AG08396 (cell line): ENCODE data around the gene NAV2.

Source experiments
- DNase-seq: peaks from one replicate; pipeline ENCODE4 v3.0.0; 2012; ENCODE audit warnings: low spot score, mixed read lengths

The NAV2 gene

DNA sequence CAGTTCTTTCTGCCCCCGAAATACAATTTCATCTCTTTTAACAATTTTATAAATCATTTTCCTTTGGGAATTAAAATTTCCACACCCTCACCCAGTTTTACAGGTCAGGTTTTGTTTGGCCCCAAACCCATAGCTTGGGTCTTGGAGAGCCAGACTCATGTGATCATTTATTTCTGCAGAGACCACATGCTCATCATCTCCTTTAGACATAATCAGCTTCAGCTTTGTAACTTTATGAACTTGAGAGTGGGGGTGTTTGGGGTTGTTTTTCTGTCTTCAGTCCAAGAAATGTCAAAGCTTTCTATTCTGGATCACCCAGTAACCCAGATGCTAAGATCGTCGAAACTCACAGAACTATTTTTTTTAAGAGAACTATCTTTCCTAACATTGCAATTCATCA lies 376.7 kb downstream of the NAV2 start:
- DNase-seq, result no peak

GRCh38 chr11:20089796-20090653 lies 377.4 kb downstream of the NAV2 start:
- DNase-seq, result no peak

DNA sequence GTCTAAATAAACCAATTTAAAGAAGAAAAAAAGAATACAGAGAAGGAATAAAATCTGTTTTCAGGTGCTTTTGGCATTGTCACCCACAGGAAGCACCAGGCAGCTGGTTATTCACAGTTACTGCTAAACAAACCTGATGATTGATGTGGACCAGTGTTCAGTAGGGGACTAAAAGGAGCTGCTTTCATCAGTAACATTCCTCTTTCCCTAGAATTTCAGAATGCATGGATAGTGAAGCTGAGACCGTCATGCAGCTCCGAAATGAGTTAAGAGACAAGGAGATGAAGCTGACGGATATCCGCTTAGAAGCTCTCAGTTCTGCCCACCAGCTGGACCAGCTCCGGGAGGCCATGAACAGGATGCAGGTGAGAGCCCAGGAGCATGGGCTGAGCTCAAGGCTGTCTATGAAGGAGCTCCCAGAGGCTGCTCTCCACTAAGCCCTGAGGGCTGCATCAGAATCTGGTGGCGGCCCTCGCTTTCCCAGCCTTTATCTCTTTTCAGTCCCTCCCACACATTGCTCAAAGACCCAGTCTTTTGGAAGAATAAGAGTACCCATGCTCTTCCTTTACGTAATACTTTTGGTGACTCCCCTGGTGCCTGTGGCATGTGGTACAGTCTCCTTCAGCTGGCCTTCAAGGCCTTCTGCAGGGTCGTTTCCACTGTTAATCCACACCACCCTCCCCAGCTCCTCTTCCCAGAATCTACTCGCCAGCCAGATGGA lies 378.2 kb downstream of the NAV2 start:
- no peak for DNase-seq

- DNase-seq, result no peak
Measured at GRCh38 chr11:20093775-20094174, 381.1 kb downstream of the NAV2 start.

DNA sequence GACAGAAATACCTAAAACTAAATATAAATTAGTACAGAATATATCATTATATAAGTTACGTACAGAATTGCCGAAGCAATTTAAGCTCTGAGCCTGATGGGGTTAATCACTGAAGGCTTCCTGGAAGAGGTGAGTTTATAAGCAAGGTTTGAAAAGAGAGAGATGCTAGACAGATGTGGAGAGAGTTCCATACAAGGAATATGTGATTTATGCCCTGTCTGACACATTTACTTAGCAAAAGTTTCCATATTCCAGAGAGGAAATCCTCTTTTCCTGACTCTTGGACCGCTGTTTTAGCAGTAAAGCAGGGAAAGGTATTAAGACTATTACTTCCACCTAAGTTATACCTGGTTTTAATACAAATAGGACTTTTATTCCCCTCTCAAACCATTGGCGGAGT lies 382.6 kb downstream of the NAV2 start:
- no peak for DNase-seq

GRCh38 chr11:20097319-20098221 lies 384.9 kb downstream of the NAV2 start:
- DNase-seq, result peak; percentile 40

- no peak for DNase-seq
Measured at GRCh38 chr11:20099527-20099926, 386.9 kb downstream of the NAV2 start.

- DNase-seq, result no peak
Measured at GRCh38 chr11:20102397-20102796, 389.8 kb downstream of the NAV2 start.

DNA sequence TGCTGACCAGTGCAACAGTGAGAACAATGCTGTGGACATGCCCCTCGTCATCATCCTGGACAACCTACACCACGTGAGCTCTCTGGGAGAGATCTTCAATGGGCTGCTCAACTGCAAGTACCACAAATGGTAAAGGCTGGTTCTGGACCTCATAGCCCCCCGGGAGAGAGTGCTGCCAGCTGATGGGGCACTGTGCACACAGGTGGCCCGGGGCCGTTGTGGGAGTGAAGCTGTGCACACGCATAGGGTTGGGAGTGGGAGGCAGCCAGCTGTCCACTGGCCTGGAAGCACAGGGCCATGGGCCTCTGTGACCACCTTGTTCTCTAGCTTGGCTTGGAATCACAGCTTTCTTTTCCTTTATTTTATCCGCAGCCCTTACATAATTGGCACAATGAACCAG lies 390.6 kb downstream of the NAV2 start:
- no peak for DNase-seq

- DNase-seq, result no peak
Measured at GRCh38 chr11:20105427-20105826, 392.8 kb downstream of the NAV2 start.

DNA sequence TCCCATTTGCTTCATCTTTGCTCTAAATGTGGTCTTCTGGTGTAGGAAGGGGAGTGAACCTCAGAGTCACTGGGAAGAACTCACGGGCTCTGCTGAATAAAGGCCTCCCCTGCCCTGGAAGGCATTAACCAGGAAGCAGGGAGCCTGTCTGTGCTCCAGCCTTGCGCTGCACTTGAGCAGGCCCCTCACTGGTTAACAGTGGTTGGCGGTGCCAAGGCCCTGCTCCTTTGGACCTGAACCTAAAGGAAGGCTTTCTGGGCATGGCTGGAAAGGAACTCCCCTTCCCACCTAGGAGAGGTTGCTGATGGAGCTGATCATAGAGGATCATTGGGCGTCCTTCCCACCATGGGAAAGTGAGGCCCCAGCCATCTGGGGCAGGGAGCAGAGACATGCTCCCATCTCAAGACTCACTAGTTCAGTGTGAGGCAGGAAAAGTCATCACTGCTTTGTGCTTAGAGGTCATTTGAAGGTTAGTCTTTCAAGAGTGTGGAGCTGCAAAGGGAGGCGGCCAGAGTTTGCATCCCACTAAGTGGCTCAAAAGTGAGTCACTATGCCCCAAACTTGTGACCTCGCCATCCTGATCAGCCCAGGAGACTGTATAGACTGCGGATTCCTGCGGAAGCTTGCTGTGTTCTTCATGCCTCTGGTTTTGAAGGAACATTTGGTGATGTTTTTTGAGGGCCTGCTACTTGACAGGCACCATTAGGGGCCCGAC lies 397.3 kb downstream of the NAV2 start:
- DNase-seq, result no peak

- DNase-seq, result peak; percentile 33
Measured at GRCh38 chr11:20110908-20111669, 398.5 kb downstream of the NAV2 start.

DNA sequence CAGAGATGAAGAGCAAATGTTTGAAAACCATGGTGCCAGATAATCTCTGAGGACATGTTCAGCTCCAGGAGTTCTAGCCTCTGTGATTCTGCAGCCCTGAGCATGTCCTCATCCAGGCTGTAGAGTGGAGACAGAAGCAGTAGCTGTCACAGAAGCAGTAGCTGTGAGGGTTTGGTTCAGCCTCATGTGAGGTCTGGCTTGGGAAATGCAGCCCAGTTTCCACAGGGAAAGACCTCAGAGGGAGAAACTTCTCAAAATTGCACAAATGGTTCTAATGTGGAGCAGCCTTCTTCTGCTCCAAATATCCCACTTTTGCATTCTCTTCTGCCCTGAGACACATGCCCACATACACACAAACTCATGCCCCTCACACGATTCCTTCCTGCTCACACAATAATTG lies 399.2 kb downstream of the NAV2 start:
- no peak for DNase-seq

DNA sequence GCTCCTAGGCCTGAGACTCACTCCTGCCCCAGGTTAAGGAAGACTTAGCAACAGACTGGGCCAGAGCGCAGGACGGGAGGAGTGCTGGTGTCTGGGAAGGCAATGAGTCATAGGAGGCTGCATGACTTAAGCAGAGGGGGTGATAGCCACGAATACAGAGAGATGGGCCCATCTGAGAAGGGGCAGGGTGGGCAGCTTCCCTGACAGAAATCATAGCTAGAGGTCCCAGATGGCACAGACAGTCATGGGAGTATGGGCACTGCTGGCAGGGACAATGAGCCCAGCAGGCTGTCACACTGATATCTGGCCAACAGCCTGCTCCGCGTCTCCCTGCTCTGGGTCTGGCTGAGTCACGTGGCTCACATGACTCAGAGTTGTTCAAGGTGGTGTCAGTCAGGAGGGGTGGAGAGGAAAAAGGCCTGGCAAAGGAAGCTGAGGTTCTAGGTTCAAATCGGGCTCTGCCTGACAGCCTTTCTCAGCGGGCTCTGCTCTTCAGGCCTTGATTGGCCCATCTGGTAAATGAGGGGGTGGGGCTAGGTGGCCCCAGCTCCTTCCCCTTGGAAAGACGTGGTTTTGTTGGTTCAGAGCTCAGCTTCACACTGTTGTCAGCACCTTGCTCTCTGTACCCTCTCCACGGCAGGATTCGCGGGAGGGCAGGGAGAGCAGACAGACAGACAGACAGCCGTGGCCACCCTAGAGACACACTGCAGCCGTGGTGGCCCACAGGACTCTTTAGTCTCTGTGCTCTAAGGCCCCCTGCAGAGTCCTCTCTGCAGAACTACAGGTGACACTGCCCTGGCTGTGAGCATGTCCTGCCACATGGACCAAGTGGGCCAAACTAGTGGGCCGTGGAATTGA lies 399.9 kb downstream of the NAV2 start:
- DNase-seq, result peak; percentile 86

- no peak for DNase-seq
Measured at GRCh38 chr11:20113149-20113438, 400.5 kb downstream of the NAV2 start.

DNA sequence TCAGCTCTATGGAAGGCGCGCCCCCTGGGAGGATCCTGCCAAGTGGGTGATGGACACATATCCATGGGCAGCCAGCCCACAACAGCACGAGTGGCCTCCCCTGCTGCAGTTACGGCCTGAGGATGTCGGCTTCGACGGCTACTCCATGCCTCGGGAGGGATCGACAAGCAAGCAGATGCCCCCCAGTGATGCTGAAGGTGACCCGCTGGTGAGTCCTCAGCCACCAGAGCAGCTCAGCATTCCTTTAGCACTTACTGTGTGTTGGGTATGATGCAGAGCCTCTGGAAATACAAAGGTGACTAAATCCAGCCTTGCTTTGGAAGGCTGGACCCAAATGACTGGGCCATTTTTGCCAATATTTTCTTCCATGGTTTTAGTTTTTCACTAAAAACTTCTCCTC lies 402.0 kb downstream of the NAV2 start:
- no peak for DNase-seq

- no peak for DNase-seq
Measured at GRCh38 chr11:20116825-20117224, 404.2 kb downstream of the NAV2 start.

DNA sequence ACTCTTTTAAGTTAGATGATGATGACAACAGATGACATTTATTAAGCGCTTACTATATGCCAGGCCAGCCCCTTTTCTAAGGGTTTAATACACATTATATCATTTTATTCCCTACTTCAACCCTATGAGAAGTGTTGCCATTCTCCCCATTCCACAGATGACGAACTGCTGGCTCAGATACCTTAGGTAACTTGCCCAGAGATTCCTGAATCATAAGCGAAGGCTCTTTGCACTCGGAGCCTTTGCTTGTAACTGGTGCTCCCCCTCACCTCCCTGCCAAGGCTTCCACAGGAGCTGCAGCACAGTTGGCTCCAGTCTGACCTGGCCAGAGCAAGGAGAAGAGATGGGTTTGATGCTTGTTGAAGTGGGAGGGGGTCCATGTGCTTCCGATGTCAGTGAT lies 404.7 kb downstream of the NAV2 start:
- no peak for DNase-seq

DNA sequence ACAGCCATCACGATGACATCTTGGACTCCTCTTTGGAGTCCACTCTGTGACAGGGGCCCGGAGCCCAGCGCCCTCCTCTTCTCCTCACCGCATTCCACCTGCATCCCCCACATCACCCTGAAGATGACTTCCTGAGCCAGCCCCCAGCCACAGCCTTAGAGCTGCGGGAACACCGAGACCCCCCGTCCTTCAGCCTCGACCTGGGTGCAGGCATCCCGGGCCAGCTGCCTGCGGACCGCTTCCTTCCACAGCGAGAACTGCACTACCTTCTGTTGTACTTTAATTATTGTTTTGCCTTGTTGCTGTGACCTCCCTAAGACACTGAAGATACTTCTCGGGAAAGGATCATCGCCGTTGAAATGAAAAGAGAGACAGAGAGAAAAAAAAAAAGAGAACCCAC lies 405.6 kb downstream of the NAV2 start:
- DNase-seq, result no peak

DNA sequence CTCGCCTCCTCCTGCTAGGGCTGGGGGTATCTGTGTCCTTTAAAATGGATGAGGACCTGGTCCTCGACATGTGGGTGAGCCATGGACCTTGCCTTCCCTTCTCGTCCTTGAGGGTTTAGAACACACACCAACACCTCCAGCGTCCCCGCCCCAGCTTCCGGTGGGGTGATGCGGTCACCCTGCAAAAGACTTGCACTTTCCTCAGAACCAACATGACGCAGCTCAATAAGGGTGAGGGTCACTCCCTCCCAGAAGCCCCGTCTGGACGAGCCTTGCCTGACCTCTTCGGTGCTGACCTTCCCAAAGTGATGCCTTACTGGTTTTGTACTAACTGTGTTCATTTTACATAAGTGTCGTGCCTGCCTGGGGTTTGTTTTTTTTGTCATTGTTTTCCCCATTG lies 406.7 kb downstream of the NAV2 start:
- DNase-seq, result no peak
